Fibroblast of gingiva (primary cell): ENCODE data around the gene TCERG1.
"Not testable (repeated sequence)": the region's sequence is repeated elsewhere in the genome, so short reads cannot be mapped to it uniquely, and the experiment has no call there.

ENCODE experiments used
- DNase-seq: peaks from one replicate; pipeline ENCODE4 v3.0.0-alpha.2; 2011; ENCODE audit warnings: low read depth

The TCERG1 gene

GRCh38 chr5:146520731-146521130 is 73.6 kb downstream of the TCERG1 start:
- DNase-seq, result no peak

- DNase-seq, result no peak
Observed at GRCh38 chr5:146521403-146522106, 74.4 kb downstream of the TCERG1 start.

DNA sequence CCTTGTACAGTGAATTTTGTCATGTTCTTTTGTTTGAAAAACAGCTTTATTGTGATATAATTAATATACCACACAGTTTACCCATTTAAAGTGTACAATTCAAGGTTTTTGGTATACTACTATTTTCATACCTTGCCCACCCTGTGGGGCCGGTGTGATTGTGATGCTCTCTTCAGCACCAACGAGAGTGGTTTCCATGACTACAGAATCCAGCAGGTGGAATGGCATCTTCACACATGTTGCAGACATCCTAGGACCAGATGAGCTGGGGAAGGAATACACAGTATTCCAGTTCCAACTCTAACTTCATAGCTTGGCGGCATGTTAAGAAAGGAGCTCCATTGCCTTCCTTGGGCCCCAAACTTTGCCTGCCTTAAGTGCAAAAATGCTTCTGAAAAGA is 76.6 kb downstream of the TCERG1 start:
- no peak for DNase-seq

DNA sequence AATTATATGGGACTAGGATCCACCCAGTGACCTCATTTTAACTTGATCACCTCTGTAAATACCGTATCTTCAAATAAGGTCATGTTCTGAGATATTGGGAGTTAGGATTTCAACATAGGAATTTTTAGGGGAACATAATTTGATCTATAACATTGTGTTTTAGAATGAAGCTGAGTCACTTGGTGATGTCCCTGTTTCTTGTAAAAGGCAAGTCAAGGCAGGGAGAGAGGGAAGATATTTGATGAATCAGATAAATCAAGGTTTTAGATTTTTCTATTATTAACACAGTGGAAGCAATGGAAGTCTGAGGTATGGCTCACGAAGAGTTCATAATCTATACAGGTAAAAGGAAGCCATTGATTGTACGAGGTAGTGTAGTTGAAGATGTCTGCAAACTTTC is 80.7 kb downstream of the TCERG1 start:
- no peak for DNase-seq

GRCh38 chr5:146528236-146528635 is 81.1 kb downstream of the TCERG1 start:
- no peak for DNase-seq

GRCh38 chr5:146529984-146530383 is 82.9 kb downstream of the TCERG1 start:
- DNase-seq, result no peak

DNA sequence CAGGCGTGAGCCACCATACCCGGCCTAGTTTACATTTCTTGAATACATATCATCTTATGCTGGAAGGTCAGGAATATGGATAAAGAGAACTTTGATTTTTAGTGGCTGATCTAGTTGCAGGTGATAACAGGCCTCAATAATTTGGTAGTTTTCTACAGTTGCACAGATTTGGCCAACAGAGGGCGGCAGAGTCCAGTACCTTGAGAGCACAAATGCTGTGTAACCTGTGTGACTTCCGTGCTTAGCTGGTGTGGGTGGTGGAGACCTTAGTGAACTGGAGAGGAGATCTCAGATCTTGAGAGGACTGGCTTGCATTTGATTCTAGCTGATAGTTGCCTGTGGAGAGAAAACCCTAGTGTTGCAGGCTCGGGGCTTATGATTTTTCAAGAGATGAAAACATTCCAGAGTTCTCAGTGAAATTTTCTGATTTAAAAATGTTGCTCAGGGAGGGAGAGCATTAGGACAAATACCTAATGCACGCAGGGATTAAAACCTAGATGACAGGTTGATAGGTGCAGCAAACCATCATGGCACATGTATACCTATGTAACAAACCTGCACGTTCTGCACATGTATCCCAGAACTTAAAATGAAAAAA is 86.2 kb downstream of the TCERG1 start:
- peak; percentile 33 for DNase-seq

DNA sequence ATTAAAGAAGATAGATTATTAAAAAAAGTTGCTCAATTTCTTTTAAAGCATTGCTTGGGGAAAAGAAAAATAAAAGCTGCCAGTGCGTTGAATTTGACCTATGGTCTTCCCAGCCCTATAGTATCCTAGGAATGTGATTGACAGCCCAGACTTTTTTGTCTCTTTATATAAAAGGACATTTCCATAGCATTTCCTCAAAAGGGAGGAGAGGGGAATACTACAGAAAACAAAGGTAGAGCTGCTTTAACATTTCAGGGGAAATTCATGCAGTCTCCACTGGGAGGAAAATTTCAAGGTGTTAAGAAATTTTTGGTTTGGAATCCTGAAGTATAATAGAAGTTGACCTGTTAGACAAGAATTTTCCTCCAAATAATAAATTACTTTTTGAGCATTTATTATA is 86.7 kb downstream of the TCERG1 start:
- no peak for DNase-seq

DNA sequence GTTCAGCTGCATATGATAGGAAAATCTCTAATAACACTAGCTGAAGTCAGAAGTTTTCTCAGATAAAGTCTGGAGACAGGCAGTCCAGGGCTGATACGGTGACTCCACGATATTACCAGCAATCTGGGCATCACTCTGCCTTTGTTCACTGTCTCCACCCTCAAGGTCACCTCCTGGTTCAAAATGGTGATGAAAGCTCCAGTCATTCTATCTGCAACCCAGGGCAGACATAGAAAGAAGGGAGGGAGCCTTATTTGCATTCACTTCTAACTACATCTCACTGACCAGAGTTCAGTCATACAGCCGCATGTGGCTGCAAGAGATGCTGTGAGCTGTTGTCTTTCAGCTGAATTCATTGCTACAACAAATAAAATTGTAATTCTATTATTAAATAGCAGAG is 91.3 kb downstream of the TCERG1 start:
- DNase-seq, result no peak

DNA sequence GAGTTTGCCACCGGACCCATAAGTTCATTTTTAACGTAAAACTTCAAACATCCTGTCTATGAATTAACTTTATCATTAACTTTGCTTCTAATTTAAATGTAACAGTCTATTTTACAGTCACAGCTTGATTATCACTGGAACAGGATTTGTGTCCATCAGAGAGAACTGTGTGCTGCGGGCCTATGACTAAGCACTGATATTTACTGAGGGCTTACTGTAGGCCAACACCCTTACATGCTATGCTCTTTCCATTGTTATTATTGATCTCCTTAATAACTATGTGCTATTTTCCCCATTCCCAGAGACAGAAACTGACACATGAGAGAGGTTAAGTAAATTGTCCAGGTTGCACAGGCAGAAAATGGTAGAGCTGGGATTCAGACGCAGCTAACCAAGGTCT is 92.8 kb downstream of the TCERG1 start:
- DNase-seq, result no peak

DNA sequence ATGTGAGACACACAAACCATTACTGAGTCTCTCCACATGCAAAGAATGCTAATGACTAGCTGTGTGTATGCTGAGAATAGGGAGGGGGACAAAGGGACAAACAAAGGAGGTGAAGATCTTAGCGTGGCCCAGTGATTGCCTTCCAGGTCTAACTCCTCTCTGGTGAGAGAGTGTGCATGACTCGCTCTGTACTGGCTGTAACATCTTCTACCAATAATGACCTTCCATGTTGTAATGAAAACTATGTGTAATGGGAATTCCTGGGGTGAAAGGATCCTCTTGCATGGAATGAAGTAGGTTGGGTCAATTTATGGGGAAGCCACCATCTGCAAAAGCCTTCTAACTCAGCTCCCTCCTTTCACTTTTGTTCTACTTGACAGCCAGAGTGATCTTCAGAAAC is 93.3 kb downstream of the TCERG1 start:
- DNase-seq, result no peak

DNA sequence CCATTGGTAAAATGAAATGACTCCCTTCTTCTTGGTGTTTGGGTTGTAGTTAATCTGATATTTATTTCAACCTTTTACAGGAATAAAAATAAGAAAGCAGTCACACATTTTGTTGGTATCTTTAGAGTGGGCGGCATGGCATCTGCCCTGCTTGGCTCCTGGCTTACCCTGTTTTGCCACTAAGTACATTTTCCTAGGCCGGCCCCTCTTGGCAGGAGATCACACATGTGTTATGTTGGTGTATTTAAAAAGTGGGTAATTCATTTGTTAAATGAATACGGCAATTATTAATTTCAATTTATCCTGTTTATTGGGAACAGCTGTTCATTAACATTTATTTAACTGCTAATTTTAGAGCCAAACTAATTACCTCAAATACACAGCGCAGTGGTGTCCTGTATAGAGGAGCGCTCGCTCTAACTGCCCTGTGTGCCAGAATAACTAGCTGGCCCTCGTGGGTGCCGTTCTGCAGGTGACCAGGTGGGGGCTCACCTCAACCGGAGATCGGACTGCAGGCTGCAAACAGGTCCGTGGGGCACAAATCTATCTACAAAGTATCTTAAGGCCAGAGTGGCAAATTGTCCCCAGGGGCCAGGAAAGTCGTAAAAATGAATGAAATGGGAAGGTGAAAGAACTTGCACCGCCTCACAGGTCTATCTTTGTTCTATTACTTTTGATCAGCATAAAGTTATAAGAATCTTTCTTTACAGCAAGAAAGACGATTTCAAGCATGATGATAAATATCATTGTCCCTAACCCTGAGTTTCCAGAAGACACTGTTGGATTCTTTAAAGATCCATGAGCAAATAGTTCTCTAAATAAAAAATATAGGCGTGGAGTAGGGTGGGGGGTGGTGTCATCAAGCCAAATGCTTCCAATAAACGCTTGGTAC is 95.1 kb downstream of the TCERG1 start:
- peak; percentile 39 for DNase-seq

DNA sequence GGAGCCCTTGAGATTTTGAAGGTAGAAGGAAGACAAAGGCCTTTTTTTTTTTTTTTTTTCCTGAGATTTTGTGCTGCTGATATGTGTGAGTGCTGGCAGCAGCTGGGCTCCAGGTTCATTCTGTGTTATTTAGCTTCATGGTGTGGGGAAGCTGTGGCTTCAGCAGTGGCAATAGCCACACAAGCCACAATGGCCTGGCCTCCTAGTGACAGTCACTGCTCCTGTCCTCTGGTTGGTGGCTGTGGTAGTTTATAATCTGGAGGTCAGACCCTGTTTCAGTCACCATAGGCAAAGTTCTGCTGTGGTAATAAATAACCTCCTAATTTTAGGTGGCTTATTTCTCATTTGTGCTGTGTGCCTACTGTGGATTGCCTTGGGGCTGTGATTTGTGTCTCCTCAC is 97.1 kb downstream of the TCERG1 start:
- no peak for DNase-seq

- DNase-seq, result no peak
Observed at GRCh38 chr5:146548781-146549449, 101.8 kb downstream of the TCERG1 start.

- no peak for DNase-seq
Observed at GRCh38 chr5:146549615-146550014, 102.5 kb downstream of the TCERG1 start.

GRCh38 chr5:146553446-146553845 is 106.3 kb downstream of the TCERG1 start:
- DNase-seq, result no peak

DNA sequence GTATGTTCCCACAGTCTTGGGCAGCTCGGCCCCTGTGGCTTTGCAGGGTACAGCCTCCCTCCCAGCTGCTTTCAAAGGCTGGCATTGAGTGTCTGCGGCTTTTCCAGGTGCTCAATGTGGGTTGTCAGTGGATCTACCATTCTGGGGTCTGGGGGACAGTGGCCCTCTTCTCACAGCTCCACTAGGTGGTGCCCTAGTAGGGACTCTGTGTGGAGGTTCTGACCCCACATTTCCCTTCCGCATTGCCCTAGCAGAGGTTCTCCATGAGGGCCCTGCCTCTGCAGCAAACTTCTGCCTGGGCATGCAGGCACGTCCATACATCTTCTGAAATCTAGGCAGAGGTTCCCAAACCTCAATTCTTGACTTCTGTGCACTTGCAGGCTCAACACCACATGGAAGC is 109.8 kb downstream of the TCERG1 start:
- not testable (repeated sequence) for DNase-seq

DNA sequence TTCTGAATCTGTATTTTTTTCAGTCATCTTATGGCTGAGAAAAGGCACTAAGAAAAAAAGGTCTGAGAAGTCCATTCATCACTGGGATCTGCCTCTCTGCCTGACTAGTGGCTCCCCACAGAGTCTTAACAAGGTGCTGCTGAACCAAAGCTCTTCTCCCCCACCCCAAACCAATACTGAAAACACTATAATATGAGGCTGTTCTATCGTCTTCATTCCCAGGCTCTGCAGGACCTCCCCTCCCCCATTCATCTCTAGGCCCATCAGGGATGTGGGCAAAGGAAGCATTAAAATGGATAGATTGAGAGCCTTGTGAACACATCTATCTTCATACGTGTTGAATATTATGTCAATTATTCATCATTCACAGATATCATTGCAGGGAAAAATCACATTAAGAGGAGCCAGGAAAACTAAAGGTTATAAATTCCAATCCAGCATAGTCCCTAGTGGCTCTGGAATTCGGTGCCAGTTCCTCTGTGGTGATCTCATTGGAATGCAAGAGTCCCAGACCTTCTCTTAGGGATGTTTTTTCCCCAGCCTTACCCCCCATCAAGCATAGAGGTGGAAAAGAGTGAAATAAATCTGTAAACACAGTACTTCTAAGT is 113.2 kb downstream of the TCERG1 start:
- DNase-seq, result no peak
